Caco-2 (cell line): Measurements from ENCODE around the gene SBNO2. TPM values are rescaled to one million over a fixed set of nuclear protein-coding genes. Genes with fewer than 3 reads are reported as not detected.
"Not testable (repeated sequence)": the region's sequence is repeated elsewhere in the genome, so short reads cannot be mapped to it uniquely, and the experiment has no call there.

Experiments used
- BruUV-seq: library from RNA; stranded (reverse); fragments of 400-500 nt; replicated peaks from 2 replicates; lab custom pipeline; 2021; lab: Mats Ljungman, UMichigan
- CTCF ChIA-PET: fragments of 300-600 bp; sonication (Branson Sonifier 250); formaldehyde crosslinking; loops from one replicate; lab custom pipeline; 2022; ENCODE audit warnings: antibody characterized with exemption; lab: Charles Lee
- POLR2A ChIA-PET: fragments of 300-600 bp; sonication (Branson Sonifier 250); formaldehyde crosslinking; loops from one replicate; lab custom pipeline; 2022; ENCODE audit warnings: antibody characterized with exemption; lab: Charles Lee
- DNase-seq, 2 experiments: peaks; one replicate each; pipeline versions ENCODE4 v3.0.0 to v3.0.0-alpha.2; 2020 to 2022
- H3K27me3 ChIP-seq: replicated peaks from 2 replicates; pipeline ENCODE4 v1.6.0; 2011; ENCODE audit warnings: low read length; ENCODE audit not compliant: control insufficient read depth, insufficient read depth
- H3K36me3 ChIP-seq: 2 replicates; pipeline ENCODE4 v1.5.1; 2011; ENCODE audit warnings: low read length; ENCODE audit not compliant: control insufficient read depth, insufficient read depth
- H3K4me1 ChIP-seq: fragments of 250-450 bp; sonication (Bioruptor Pico); 2 replicates; pipeline ENCODE4 v1.5.1; 2020; ENCODE audit warnings: mild to moderate bottlenecking
- H3K4me3 ChIP-seq: 2 replicates; pipeline ENCODE4 v1.5.1; 2011; ENCODE audit warnings: low read depth, mild to moderate bottlenecking, control low read depth, low read length
- H3K9me3 ChIP-seq: fragments of 250-450 bp; sonication (Bioruptor Pico); 2 replicates; pipeline ENCODE4 v1.5.1; 2020; ENCODE audit warnings: mild to moderate bottlenecking, moderate library complexity
- H3K27ac Mint-ChIP-seq: one replicate; pipeline ENCODE4 v1.8.0; 2022; ENCODE audit warnings: mixed read lengths; ENCODE audit not compliant: unreplicated experiment
- H3K27me3 Mint-ChIP-seq: one replicate; pipeline ENCODE4 v1.8.0; 2022; ENCODE audit warnings: mixed read lengths; ENCODE audit not compliant: insufficient read depth, unreplicated experiment
- H3K36me3 Mint-ChIP-seq: one replicate; pipeline ENCODE4 v1.8.0; 2022; ENCODE audit warnings: mild to moderate bottlenecking, mixed read lengths; ENCODE audit not compliant: insufficient read depth, unreplicated experiment
- H3K4me1 Mint-ChIP-seq: one replicate; pipeline ENCODE4 v1.8.0; 2022; ENCODE audit warnings: low read depth, mixed read lengths; ENCODE audit not compliant: unreplicated experiment
- H3K4me3 Mint-ChIP-seq: one replicate; pipeline ENCODE4 v1.8.0; 2022; ENCODE audit warnings: mild to moderate bottlenecking, moderate library complexity, mixed read lengths; ENCODE audit not compliant: unreplicated experiment
- H3K9me3 Mint-ChIP-seq: one replicate; pipeline ENCODE4 v1.8.0; 2022; ENCODE audit warnings: mixed read lengths; ENCODE audit not compliant: unreplicated experiment
- CTCF ChIP-seq, 2 experiments: fragments of 200-600 bp in 1 of 2; IDR thresholded peaks; 1 replicate in 1 of 2; 2 replicates in 1 of 2; pipeline versions ENCODE4 v1.5.1 to v1.8.0; 2011 to 2022; ENCODE audit warnings: antibody characterized with exemption in 1 of 2, control low read depth in 1 of 2, inconsistent platforms in 1 of 2, low read depth in 1 of 2, low read length in 1 of 2, mild to moderate bottlenecking in 1 of 2, moderate library complexity in 1 of 2; ENCODE audit not compliant: insufficient read depth in 1 of 2, severe bottlenecking in 1 of 2, unreplicated experiment in 1 of 2
- intact Hi-C: fragments of 100-400 bp; cut with micrococcal nuclease; formaldehyde crosslinking; loops from one replicate; pipeline ENCODE4 v1.10.0; 2022; ENCODE audit not compliant: unreplicated experiment
- total RNA-seq: library from RNA; stranded (reverse); gene quantifications from 2 replicates; pipeline ENCODE4 v1.2.3, GENCODE V29; 2022

Gene SBNO2
- total RNA-seq, 1 experiment from 2014 or later: 41.2 TPM

DNA sequence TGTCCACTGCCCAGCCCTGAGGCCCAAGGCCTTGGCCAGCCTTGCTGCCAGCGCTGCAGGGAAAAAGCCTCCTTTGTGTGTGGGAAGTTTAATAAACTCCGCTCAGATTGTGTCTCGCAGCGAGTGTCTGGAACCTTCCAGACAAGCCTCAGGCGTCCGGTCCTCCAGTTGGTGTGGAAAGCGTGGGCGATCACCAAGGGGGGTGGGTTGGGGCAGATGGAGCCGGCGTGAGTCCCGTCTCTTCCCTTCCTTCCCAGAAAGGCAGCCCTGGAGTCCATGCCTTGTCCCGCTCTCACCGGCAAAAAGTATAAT is 36.1 kb upstream of the SBNO2 start:
- no TSS peak for BruUV-seq
- no peak overlapping the region for H3K27ac Mint-ChIP-seq
- no peak for TF ChIP-seq CTCF (IDR thresholded peaks at IDR 0.05; ENCODE audit: insufficient read depth in 1 of 2, low read depth in 1 of 2, low read length in 1 of 2, severe bottlenecking in 1 of 2, unreplicated experiment in 1 of 2)
- intact Hi-C loops: no loop called here
- ChIA-PET POLR2A (no interaction called here), CTCF (no interaction called here)
- H3K4me1 ChIP-seq: peaks cover 9% of the 10 kb centered on the region
- H3K36me3 Mint-ChIP-seq: peaks cover 26% of the 10 kb centered on the region
- DNase-seq: no peak
- no peaks in the 10 kb centered on the region for H3K9me3 Mint-ChIP-seq
- no peak overlapping the region for H3K4me3 ChIP-seq
- H3K27me3 Mint-ChIP-seq: no peaks in the 10 kb centered on the region
- no peaks in the 10 kb centered on the region for H3K9me3 ChIP-seq
- no peaks in the 10 kb centered on the region for H3K27me3 ChIP-seq
- no peak overlapping the region for H3K4me3 Mint-ChIP-seq
- peaks cover 3% of the 10 kb centered on the region for H3K36me3 ChIP-seq
- H3K4me1 Mint-ChIP-seq: no peaks in the 10 kb centered on the region

GRCh38 chr19:1208830-1209229 is 34.8 kb upstream of the SBNO2 start:
- POLR2A ChIA-PET, H3K36me3 ChIP-seq, H3K9me3 ChIP-seq, H3K9me3 Mint-ChIP-seq, intact Hi-C loops, H3K27ac Mint-ChIP-seq, BruUV-seq, H3K4me1 Mint-ChIP-seq, CTCF ChIA-PET, H3K4me3 Mint-ChIP-seq, DNase-seq, H3K27me3 Mint-ChIP-seq, H3K4me3 ChIP-seq, H3K27me3 ChIP-seq: not testable (repeated sequence)
- H3K4me1 ChIP-seq: peaks cover 13% of the 10 kb centered on the region
- H3K36me3 Mint-ChIP-seq: peaks cover 24% of the 10 kb centered on the region

DNA sequence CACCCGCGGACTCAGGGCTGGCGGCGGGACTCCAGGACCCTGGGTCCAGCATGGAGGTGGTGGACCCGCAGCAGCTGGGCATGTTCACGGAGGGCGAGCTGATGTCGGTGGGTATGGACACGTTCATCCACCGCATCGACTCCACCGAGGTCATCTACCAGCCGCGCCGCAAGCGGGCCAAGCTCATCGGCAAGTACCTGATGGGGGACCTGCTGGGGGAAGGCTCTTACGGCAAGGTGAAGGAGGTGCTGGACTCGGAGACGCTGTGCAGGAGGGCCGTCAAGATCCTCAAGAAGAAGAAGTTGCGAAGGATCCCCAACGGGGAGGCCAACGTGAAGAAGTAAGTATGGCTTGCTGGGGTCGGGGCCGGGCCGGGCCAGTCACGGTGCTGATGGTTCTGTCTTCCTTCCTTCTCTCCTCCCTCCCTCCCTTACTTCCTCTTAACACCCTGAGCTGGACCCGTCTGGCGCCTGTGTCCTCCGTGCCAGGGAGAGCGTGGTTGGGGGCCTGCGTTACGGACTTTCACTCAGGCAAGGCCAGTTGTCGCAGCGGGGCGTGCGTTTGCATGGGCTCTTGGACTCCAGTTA is 32.9 kb upstream of the SBNO2 start:
- Histone ChIP-seq H3K4me1 (peaks cover 18% of the 10 kb centered on the region), H3K4me3 (peak overlapping the region; percentile 71), H3K36me3 (peaks cover 3% of the 10 kb centered on the region; the same call in 1 of the 2 replicates), H3K9me3 (no peaks in the 10 kb centered on the region), H3K27me3 (no peaks in the 10 kb centered on the region)
- CTCF ChIA-PET: no interaction called here
- no peaks in the 10 kb centered on the region for H3K27me3 Mint-ChIP-seq
- DNase-seq: no peak
- peak overlapping the region; percentile 77 for H3K27ac Mint-ChIP-seq
- intact Hi-C loops: no loop called here
- peak overlapping the region; percentile 88 for H3K4me3 Mint-ChIP-seq
- peaks cover 14% of the 10 kb centered on the region for H3K36me3 Mint-ChIP-seq
- POLR2A ChIA-PET: no interaction called here
- TF ChIP-seq CTCF (IDR thresholded peaks at IDR 0.05; ENCODE audit: insufficient read depth in 1 of 2, low read depth in 1 of 2, low read length in 1 of 2, severe bottlenecking in 1 of 2, unreplicated experiment in 1 of 2): no peak
- BruUV-seq: TSS peak; percentile 48
- H3K9me3 Mint-ChIP-seq: no peaks in the 10 kb centered on the region
- H3K4me1 Mint-ChIP-seq: peaks cover 10% of the 10 kb centered on the region
